G401.6 (cell line): ENCODE measurements around the gene RNF144A.
"Not testable (repeated sequence)": the region's sequence is repeated elsewhere in the genome, so short reads cannot be mapped to it uniquely, and the experiment has no call there.

Experiments
- FAIRE-seq: peaks from 2 replicates; lab custom pipeline; 2012; peaks lifted over from hg19 to GRCh38; lab: Jason Lieb, UNC

The RNF144A gene

DNA sequence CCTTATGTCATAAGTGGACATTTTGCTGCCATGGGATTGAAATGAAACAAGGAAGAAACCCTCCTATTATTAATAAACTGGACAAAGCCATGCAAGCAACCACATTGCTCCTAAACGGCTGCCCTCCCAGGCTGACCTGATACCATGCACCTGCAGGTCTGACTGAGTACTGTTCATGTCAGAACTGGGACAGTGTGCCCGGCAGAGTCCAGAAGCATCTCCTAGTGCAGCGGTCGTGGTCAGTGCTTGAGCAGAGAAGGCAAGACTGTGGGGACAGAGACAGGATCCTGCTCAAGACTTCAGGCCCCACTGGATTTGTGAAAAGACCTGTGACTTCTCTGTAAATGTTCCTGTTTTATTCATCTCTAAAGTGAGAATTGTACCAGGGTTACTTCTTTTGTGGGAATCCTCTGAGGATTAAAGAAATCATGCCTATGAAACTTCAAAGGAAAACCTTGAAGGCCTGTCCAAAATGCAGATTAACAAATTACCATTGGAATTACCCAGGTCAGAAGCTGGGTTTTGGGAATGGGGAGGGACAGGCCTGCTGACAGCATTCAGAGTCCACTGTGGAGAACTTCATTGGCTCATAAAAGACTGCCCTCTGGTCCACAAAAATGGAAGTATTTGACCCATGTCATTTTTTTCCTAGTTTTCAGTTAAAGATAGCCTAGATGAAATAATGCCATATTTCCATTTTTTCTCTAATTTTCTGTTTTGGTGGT lies 13.9 kb downstream of the RNF144A start:
- no peak for FAIRE-seq

DNA sequence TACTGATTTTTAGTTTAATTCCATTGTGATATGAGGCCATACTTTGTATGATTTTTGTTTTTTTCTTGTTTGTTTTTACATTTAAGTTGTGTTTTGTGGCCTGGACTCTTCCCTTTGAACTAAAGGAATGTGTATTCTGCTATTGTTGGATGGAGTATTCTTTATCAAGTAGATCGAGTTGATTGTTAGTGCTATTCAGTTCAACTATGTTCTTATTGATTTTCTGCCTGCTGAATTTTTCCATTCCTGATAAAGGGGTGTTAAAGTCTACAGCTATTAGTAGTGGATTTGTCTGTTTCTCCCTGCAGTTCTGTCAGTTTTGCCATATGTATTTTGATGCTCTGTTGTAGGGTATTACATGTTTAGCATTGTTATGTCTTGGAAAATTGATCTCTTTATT lies 14.5 kb downstream of the RNF144A start:
- FAIRE-seq: no peak

DNA sequence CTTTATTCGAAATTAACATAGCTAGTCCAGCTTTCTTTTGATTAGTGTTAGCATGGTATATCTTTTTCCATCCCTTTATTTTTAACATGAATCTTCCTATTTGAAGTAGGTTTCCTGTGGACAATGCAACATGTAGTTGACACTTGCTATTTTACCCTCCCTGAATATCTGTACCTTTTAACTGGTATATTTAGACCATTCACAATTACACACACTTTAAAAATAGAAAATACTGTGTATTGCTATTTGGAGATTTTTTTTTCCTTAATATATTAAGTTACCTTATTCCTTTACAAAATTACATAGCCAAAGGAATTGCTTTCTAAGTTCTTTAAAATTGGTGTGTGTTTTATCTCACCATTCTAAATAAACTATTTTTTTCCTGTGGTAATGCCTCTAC lies 15.0 kb downstream of the RNF144A start:
- no peak for FAIRE-seq

DNA sequence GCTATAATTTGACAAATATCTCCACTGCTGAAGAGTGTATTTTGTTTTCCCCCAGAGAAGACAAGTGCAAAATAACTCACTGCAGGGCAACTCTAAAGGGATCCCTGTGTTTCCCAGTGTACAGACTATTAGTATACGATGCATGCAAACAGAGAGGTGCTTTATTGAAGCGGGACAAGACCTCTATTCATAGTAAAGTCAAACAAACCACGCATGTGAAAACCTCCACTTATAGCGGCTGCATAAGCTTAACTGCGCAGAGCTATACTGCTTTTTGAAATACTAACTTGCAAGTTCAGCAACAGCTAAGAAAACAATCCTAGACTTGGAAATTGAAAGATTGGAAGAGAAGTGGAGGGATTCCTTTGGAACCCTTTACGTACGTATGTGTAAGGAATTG lies 15.6 kb downstream of the RNF144A start:
- FAIRE-seq: no peak

DNA sequence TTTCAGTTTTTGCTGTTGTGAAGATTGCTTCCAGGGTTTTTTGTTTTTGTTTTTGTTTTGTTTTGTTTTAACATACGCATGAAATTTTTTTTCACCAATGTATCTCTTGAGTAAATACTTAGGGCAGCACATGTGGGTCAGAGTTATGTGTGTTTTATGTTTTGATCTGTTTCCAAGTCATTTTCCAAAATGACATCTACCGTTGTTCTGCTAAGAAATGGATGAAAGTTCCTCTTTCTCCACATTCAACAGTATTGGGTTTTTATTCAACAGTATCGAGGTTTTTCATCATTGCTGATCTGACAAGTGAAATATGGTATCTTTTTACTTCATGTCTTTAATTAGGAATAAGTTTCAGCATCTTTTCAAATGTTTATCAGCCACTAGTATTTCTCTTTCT lies 16.7 kb downstream of the RNF144A start:
- FAIRE-seq: no peak

DNA sequence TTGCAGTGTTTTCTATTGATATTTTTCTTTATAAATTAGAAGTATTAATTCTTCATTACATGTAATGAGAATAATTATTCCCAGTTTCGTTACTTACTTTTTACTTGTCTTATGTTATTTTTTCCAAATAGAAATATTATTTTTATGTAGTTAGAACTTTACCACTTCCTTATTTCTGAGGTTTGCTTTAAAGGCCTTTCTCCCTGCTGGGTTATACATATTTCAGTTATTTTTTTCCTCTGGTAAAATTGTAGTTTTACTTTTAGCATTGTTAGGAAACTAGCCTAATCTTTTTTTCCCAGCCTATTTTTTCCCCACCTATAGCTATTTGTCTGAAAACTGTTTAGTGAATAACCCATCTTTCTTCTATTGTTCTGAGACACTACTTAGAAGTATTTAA lies 17.1 kb downstream of the RNF144A start:
- no peak for FAIRE-seq

DNA sequence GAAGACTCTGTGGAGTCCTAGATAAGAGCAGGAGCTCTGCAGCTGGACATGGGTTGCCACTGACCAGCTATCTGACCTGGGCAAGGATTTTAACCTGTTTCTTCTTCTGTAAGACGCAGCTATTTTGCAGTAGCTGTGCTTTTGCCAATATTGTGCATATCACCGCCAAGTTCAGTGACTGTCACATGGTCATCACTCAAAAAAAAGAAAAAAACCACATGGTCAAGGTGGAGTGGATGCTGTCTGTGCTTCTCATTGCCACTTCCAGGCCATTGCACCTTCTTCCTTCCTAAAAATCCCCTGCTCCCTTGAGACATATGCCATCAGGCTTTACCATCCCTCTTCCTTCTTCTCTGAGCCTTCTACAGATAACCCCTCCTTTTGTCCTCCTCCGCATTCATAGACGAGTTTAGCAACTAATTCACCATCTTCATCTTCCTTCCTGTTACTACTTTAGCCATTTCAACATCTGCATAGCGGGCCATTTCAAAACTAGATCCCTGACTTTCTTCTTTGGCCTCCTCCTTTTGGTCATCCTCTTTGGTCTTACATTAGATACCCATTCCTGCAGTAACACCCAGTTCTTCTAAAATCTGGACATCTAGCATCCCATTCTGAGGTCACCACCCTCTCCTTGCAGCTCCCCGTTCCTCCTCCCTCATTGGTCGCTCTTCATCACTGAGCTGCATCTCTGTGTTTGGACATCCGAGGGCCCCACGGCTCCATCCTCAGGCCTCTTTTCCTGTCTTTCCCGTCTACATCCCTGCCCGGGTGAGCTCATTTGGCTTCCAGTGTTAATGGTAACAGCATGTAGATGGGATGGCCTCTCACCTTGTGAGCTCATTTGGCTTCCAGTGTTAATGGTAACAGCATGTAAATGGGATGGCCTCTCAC lies 17.8 kb downstream of the RNF144A start:
- no peak for FAIRE-seq

DNA sequence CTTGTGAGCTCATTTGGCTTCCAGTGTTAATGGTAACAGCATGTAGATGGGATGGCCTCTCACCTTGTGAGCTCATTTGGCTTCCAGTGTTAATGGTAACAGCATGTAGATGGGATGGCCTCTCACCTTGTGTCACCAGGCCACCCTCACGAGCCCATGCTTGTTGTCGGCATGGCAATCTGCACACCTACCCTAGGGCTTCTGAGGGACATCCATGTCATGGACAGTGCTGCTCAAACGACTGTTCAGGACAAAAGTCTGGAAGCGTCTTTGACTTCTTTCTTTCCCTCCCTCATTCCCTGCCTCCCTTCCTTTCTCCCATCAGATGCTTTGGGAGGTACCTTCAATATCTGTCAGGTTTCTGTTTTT lies 18.4 kb downstream of the RNF144A start:
- FAIRE-seq: not testable (repeated sequence)

DNA sequence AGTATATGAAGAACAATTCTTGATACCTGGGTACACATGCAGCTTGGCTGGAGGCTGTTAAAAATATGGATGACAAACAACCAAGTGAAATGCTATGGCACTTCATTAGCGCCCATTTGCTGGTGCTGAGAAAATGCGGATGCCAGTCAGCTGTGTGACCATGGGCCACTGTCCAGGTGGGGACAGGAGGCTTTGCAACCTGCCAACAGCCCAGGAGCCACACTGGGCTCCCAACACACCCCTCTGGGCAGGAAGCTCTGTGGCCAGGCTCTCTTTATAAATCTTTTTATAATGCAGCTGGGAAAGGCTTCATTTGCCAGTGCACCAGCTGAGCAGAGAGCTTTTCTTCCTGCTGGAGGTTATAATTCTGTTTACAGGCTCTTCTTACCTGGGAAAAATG lies 19.9 kb downstream of the RNF144A start:
- FAIRE-seq: no peak

DNA sequence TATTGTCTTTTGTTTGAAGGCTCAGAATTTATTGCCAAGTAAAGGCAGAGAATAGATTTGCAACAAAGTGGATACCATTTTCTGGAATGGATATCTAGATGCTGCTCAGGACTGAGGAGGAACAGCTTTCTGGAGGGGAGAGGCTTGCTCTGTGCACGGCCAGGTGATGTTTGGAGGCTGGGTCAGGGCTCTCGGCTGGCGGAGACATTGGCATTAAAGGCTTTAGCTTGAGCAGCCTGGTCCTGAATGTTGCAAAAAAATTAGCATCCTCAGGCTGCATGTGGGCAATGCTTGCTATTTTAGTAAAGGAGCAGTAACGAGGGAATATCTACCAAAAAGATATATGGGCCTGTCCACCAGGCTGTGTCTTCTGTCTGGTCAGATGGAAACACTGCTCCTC lies 20.4 kb downstream of the RNF144A start:
- no peak for FAIRE-seq

DNA sequence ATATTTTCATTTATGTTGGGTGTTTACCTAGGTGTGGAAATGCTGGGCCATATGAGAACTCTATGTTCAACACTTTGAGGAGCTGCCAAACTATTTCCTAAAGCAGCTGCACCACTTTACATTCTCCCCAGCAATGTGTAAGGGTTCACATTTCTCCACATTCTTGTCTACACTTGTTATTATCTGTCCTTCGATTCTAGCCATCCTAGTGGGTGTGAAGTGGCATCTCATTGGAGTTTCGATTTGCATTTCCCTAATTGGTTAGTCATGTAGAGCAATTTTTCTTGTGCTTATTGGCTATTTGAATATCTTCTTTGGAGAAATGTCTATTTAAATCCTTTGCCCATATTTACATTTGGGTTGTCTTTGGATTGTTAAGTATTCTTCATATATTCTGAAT lies 21.9 kb downstream of the RNF144A start:
- no peak for FAIRE-seq

DNA sequence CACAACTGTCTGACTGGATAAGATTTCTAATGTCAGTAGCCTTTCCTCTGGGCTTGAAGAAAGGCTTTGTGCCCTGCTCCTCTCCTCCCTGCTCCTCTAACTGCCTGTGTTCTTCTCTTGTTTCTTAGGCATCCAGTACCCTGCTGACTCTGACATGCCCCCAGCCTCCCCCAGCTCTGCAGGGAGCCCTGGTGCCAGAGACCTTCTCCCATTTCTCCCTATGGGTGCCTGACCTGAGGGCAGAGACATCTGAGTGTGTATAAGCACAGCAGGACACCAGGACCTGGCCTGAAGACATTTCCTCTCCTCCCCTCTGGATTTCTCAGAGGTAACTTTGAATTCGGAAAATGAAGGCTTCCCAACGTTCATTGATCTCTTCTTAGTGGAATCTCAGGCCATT lies 23.6 kb downstream of the RNF144A start:
- FAIRE-seq: no peak

DNA sequence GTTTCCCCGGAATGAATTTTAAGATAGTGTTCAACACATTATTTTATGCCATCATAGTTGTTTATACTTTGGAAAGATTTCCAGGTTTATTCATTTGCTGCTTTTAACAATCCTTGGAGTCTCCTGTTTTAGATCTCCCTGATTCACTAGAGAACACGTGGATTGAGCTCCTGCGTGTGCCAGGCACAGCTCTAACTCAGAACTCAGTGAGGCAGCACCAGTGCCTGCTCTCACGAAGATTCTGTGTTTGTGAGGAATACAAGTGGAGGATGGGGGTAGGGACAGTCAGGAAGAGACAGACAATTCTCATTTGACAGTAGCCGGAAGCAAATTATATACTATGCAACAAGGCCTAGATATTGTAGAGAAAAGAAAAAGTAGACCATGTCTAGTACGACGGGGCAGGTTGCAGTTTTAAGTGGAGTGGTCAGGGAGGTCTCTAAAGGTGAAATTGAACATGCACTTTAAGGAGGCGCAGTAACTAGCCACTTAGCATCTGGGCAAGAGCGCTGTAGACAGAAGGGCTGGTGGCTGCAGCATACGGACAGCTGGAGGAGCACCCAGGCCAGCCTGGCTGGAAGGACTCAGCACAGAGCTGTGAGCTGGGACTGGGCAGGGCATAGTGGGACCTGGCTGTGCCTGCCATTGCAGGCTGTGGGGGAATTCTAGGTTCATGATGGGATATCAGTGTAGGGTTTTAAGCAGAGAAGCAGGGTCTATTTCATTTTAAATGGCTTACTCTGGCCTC lies 24.3 kb downstream of the RNF144A start:
- FAIRE-seq: no peak

DNA sequence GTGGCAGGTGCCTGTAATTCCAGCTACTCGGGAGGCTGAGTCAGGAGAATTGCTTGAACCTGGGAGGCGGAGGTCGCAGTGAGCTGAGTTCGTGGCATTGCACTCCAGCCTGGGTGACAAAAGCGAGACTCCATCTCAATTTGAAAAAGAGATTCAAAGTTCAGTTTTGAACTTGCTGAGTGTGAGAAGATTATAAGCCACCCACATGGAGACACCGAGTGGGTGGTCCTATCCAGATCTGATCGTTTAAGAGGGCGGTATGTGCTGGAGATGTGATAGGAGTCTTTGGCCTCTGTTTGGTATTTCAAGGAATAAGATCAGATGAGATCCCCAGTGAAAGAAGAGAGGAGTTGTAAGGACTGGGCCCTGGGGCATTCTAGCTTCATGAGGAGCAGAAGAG lies 25.6 kb downstream of the RNF144A start:
- no peak for FAIRE-seq

DNA sequence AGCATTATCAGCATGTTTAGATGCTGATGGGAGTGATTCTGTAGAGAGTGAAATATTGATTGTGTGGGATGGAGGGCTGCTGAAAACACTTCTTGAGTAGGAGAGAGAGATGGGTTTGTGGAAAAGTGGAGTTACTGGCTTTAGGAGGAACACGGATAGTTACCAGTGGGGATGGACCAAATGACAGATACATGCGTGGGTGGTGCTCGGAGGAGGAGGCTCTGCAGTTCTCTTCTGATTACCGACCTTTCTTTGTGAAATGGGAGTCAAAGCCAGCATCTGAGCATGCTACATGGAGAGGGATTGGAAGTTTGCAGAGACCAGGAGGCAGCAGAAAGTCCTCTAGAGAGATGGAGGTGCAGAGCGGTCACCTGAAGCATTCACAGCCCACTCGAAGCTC lies 26.3 kb downstream of the RNF144A start:
- no peak for FAIRE-seq

DNA sequence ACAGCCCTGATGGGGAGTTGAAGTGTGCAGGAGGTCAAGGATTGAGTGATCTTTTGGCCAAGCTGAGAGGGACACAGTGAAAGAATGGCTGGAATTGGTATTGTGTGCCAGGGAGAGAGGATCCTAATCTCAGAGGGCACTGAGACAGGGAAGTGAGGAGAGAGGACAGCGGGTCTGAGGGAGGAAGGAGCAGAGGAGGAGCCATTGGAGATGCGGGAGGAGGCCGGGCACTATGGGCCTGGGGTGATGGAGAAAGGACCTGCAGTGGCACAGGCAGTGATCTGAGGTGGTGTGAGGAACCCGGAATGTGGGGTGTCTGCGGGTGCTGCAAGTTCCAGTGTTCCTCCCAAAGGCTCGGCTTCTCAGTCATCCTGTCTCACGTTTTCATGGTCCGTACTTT lies 26.8 kb downstream of the RNF144A start:
- FAIRE-seq: no peak

DNA sequence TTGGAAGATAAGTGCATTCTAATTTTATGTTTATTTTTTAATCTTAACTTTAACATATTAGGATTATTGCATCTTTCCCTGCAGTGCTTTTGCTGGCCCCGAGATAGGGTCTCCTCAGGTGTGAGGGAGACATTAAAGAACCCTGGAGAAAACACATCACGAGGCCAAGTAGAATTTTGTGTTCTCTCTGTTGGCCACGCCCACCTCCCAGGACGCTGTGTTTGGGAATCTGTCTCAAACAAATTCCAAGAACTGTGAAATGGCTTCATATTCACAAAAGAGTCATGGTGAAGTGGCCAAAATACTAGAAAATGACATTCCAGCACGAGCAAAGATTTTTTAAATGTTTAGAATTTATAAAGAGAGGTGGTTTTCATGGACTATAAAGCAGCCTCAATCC lies 27.3 kb downstream of the RNF144A start:
- FAIRE-seq: no peak

DNA sequence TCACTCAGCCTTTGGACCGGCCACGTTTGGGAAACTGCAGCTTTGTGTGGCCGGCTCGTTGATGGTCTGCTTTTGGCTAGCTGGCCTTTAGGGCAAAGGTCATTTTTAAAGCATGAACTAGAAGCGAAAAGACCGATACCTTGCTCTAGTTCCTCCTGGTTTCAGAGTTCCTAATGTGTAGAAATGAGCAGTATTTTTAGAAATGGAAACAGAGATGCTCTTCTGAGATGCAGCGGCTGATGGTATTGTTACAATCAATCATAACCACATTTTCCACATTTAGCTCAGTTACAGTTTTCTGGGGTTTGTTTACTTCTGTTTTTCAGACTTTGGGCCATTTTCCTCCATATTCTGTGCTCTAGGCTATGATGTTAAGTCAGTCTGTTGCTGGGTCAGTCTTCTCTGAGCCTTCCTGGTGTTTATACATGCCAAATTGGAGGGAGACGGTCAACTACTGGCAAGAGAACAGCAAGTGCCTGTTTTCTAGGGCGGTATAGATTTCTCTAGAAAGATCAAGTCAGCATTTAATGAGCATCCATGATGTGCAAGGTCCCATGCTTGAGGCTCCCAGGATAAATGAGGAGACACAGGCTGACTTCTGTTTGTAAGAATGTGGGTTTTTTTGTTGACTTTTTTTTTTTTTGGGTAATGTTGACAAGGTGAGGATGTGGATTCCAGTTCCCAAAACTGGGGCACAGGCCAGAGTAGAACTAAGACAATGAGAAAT lies 28.0 kb downstream of the RNF144A start:
- FAIRE-seq: no peak

DNA sequence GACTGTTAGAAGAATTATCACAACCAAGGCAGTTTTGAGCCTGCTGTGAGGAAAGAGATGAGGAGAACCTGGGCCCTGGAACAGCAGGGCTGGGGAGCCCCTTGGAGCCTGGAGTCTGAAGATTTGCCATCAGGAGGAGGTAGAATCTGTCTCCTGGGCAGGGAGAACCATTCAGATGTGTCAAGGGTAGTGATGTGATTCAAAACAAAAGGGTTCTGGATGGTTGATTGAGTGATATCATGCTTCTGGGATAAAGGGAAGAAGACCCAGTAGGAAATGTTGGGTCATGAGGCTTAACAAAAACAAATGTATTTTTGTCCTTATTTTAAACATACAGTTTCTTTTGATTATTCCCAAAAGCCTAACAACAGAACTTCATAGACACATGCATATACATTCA lies 28.6 kb downstream of the RNF144A start:
- FAIRE-seq: no peak

DNA sequence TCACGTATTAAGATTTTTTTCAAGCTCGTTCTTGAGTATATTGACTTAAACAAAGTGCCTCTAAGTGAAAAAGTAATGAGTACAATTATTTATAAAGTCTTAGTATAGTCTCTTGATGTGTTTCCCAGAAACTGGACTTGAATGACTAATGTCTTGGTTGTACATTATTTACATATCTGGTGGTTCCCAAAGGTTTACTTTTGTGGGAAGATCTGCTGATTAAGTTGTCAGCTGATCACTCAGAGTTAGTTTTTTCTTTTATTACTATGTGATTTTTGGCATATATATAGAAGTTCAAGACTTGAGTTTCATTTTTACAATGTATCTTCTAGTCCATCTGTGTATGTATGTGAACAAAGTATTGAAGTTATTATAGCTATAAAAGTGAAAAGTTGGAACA lies 29.5 kb downstream of the RNF144A start:
- FAIRE-seq: no peak

DNA sequence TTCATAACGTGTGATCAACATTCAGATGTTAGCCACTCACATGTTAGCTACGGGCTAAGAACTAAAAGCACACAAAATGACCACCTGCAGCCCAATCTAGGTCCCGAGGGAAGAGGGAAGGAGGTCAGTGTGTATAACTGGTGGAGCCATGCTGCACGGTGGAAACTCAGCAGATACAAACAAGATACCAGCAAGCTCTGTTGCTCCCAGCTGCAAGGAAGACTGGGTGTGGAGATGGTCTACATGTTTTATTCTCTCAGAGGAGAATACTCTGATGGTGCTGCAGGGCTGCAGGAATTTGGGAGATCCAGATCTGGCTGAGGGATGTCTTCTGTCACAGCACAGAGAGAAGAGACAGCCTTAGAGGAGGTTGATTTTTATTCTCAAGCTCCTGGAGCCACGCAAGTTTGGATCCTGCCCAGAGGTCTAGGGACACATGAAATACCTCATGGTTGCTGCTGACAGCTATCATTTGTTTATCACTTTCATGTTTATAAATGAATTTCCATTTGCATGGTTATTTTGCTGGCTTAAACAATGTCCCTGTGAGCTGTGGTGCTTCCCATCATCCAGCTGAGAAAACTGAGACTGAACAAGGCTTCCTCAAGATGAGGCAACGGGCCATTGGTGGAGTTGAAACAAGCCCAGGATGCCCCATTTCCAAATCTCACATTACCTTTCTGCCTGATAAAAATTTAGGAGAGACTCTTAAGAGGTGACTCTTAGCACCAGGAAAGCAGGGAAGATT lies 30.9 kb downstream of the RNF144A start:
- FAIRE-seq: no peak
